ENCODE results near the gene SLC13A3.

SLC13A3 gene

GRCh38 chr20:46618316-46619100 lies 32.8 kb downstream of the SLC13A3 start:
- Histone ChIP-seq H3K9ac (ENCODE audit: low read length) (no peak overlapping the region), H3K27ac (ENCODE audit: low read depth, low read length) (no peak overlapping the region), H3K4me2 (ENCODE audit: low read depth, low read length, poor library complexity, severe bottlenecking) (no peak overlapping the region), H4K20me1 (ENCODE audit: low read depth, low read length) (no peaks in the 10 kb centered on the region), H3K27me3 (ENCODE audit: low read length) (no peaks in the 10 kb centered on the region), H2AFZ (ENCODE audit: low read depth, low read length, severe bottlenecking) (no peak overlapping the region), H3K4me3 (ENCODE audit: insufficient read depth, low read length, poor library complexity, severe bottlenecking) (no peak overlapping the region), H3F3A (ENCODE audit: insufficient read depth) (no peaks in the 10 kb centered on the region), H3K9me3 (ENCODE audit: insufficient read depth, low read length) (no peaks in the 10 kb centered on the region), H3K36me3 (ENCODE audit: low read length) (no peaks in the 10 kb centered on the region), H3K79me2 (ENCODE audit: insufficient read depth, low read length) (no peaks in the 10 kb centered on the region), H3K9me2 (replicated peaks; ENCODE audit: insufficient read depth, low read length) (no peaks in the 10 kb centered on the region)
- TF ChIP-seq CTCF (IDR thresholded peaks at IDR 0.05; ENCODE audit: insufficient read depth, low read length, poor library complexity, severe bottlenecking) (no peak), EZH2phosphoT487 (conservative IDR thresholded peaks at IDR 0.05; ENCODE audit: low read length) (no peak)

- TF ChIP-seq EZH2phosphoT487 (conservative IDR thresholded peaks at IDR 0.05; ENCODE audit: low read length), result no peak
- no peaks in the 10 kb centered on the region for H3K9me3 ChIP-seq (ENCODE audit: insufficient read depth, low read length)
- H2AFZ ChIP-seq (ENCODE audit: low read depth, low read length, severe bottlenecking), result no peak overlapping the region
- H3K27ac ChIP-seq (ENCODE audit: low read depth, low read length), result no peak overlapping the region
- H3K9ac ChIP-seq (ENCODE audit: low read length), result no peak overlapping the region
- no peaks in the 10 kb centered on the region for H4K20me1 ChIP-seq (ENCODE audit: low read depth, low read length)
- H3K27me3 ChIP-seq (ENCODE audit: low read length), result no peaks in the 10 kb centered on the region
- no peaks in the 10 kb centered on the region for H3K79me2 ChIP-seq (ENCODE audit: insufficient read depth, low read length)
- H3K9me2 ChIP-seq (replicated peaks; ENCODE audit: insufficient read depth, low read length), result no peaks in the 10 kb centered on the region
- no peaks in the 10 kb centered on the region for H3K36me3 ChIP-seq (ENCODE audit: low read length)
- no peak overlapping the region for H3K4me2 ChIP-seq (ENCODE audit: low read depth, low read length, poor library complexity, severe bottlenecking)
- no peaks in the 10 kb centered on the region for H3F3A ChIP-seq (ENCODE audit: insufficient read depth)
- H3K4me3 ChIP-seq (ENCODE audit: insufficient read depth, low read length, poor library complexity, severe bottlenecking), result no peak overlapping the region
These were observed 36.8 kb downstream of the SLC13A3 start for GRCh38 chr20:46614503-46614902.

GRCh38 chr20:46610145-46610544 lies 41.1 kb downstream of the SLC13A3 start:
- H3K9me2 ChIP-seq (replicated peaks; ENCODE audit: insufficient read depth, low read length), result no peaks in the 10 kb centered on the region
- no peaks in the 10 kb centered on the region for H3K36me3 ChIP-seq (ENCODE audit: low read length)
- no peak overlapping the region for H3K27ac ChIP-seq (ENCODE audit: low read depth, low read length)
- no peaks in the 10 kb centered on the region for H3K79me2 ChIP-seq (ENCODE audit: insufficient read depth, low read length)
- no peaks in the 10 kb centered on the region for H4K20me1 ChIP-seq (ENCODE audit: low read depth, low read length)
- H3K27me3 ChIP-seq (ENCODE audit: low read length), result no peaks in the 10 kb centered on the region
- H3F3A ChIP-seq (ENCODE audit: insufficient read depth), result no peaks in the 10 kb centered on the region
- no peaks in the 10 kb centered on the region for H3K9me3 ChIP-seq (ENCODE audit: insufficient read depth, low read length)
- H2AFZ ChIP-seq (ENCODE audit: low read depth, low read length, severe bottlenecking), result no peak overlapping the region
- no peak overlapping the region for H3K9ac ChIP-seq (ENCODE audit: low read length)
- no peak for TF ChIP-seq EZH2phosphoT487 (conservative IDR thresholded peaks at IDR 0.05; ENCODE audit: low read length)
- no peak for TF ChIP-seq CTCF (IDR thresholded peaks at IDR 0.05; ENCODE audit: insufficient read depth, low read length, poor library complexity, severe bottlenecking)
- H3K4me2 ChIP-seq (ENCODE audit: low read depth, low read length, poor library complexity, severe bottlenecking), result no peak overlapping the region
- no peak overlapping the region for H3K4me3 ChIP-seq (ENCODE audit: insufficient read depth, low read length, poor library complexity, severe bottlenecking)

- Histone ChIP-seq H3K4me3 (ENCODE audit: insufficient read depth, low read length, poor library complexity, severe bottlenecking) (no peak overlapping the region), H3K9me2 (replicated peaks; ENCODE audit: insufficient read depth, low read length) (no peaks in the 10 kb centered on the region), H3K27me3 (ENCODE audit: low read length) (no peaks in the 10 kb centered on the region), H3K27ac (ENCODE audit: low read depth, low read length) (no peak overlapping the region), H3K36me3 (ENCODE audit: low read length) (no peaks in the 10 kb centered on the region), H3K79me2 (ENCODE audit: insufficient read depth, low read length) (no peaks in the 10 kb centered on the region), H3F3A (ENCODE audit: insufficient read depth) (no peaks in the 10 kb centered on the region), H3K9me3 (ENCODE audit: insufficient read depth, low read length) (no peaks in the 10 kb centered on the region), H2AFZ (ENCODE audit: low read depth, low read length, severe bottlenecking) (no peak overlapping the region), H3K4me2 (ENCODE audit: low read depth, low read length, poor library complexity, severe bottlenecking) (no peak overlapping the region), H3K9ac (ENCODE audit: low read length) (no peak overlapping the region), H4K20me1 (ENCODE audit: low read depth, low read length) (no peaks in the 10 kb centered on the region)
- TF ChIP-seq EZH2phosphoT487 (conservative IDR thresholded peaks at IDR 0.05; ENCODE audit: low read length) (no peak), CTCF (IDR thresholded peaks at IDR 0.05; ENCODE audit: insufficient read depth, low read length, poor library complexity, severe bottlenecking) (no peak)
These were observed 42.2 kb downstream of the SLC13A3 start for GRCh38 chr20:46609043-46609442.
